Measurements from ENCODE around the gene SRGAP3.

SRGAP3 gene

DNA sequence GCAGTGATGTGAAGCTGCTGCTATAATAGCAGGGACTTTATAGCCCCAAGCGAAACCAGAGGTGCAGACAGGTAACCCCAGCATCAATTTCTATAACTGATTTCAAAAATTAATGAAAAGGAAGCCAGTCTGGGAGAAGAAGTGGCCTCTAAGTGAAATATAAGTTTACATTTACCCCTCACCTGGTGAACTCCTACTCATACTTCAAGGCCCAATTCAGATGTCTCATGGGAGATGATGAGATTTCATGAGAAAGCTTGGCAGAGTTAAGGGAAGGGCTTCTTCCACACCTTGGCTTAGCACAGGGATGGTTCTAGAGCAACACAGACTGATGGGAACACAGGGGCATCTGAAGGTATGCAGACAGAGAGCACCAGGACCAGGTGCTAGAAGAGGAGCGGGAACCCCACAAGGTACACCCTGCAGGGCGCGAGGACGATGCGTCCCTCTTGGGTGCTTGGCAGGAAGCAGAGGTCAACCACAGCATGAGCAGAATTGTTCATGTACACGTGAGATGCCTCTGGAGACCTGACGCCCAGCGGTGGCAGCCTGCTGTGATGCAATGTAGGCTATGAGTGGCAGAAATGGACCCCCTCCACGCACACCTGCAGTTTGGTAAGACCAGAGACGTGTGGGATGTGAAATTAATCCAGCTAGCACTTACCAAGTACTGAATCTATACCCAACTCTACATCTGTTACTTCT is 102.9 kb downstream of the SRGAP3 start:
- DNase-seq (ENCODE audit: low read depth in 2 of 2) = no peak

DNA sequence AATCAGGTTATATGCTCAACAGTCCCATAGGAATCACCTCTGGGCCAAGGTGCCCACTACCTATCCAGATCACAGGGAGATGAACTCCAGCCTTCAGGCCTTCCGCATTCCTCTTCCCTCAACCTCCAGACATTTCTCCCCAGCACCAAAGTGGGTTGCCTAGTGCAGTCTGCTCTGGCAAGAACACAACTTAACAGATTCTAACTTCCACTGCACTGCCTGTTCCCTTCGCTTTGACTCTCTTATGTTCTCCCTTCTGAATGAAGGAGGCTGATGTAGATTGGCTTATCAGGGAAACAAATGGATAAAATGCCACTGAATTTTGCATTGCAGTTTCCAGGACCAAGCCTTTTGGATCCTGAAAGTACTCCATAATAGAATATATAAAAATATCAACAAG is 106.3 kb downstream of the SRGAP3 start:
- no peak for DNase-seq (ENCODE audit: low read depth in 2 of 2)

GRCh38 chr3:9142362-9142761 is 107.1 kb downstream of the SRGAP3 start:
- DNase-seq (ENCODE audit: low read depth in 2 of 2) = no peak

DNA sequence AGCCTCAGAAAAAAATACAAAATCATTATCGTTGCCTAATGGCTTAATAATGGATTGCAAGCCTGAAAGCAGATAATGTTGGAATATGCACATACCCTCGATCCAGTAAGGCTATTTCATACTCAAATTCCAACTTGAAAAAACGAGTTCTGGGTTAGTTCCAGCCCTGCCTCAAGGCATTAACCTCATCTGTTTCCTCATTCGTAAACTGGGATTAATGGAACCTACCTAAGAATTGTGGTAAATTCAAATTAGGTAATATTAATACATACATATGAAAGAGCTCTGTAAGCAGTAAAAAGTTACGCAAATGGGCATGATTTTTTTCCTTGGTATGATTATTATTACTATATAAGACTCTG is 107.5 kb downstream of the SRGAP3 start:
- no peak for DNase-seq (ENCODE audit: low read depth in 2 of 2)

- no peak for DNase-seq (ENCODE audit: low read depth in 2 of 2)
These were observed 110.1 kb downstream of the SRGAP3 start for GRCh38 chr3:9139366-9139765.

DNA sequence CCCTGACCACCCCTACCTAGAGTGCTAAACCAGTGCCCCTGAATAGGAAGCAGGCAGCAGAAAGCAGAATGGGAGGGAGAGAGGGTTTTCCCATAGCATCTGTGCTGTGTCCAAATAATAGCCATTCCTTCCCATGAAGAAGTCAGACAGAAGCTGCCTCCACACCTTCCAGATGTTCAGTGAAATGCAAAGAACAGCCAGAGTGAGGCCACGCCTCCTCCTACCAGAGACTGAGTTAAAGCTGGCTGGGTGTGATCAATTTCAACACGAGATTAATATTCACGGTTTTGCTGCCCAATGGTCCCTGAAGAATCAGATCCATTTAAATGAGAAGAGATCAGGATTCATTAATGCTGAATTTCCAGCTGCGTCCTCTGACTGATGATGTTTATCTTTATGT is 111.8 kb downstream of the SRGAP3 start:
- DNase-seq (ENCODE audit: low read depth in 2 of 2) = no peak

- DNase-seq (ENCODE audit: low read depth in 2 of 2) = no peak
These were observed 112.5 kb downstream of the SRGAP3 start for GRCh38 chr3:9136746-9137465.

- DNase-seq (ENCODE audit: low read depth in 2 of 2) = no peak
These were observed 113.4 kb downstream of the SRGAP3 start for GRCh38 chr3:9135930-9136525.

DNA sequence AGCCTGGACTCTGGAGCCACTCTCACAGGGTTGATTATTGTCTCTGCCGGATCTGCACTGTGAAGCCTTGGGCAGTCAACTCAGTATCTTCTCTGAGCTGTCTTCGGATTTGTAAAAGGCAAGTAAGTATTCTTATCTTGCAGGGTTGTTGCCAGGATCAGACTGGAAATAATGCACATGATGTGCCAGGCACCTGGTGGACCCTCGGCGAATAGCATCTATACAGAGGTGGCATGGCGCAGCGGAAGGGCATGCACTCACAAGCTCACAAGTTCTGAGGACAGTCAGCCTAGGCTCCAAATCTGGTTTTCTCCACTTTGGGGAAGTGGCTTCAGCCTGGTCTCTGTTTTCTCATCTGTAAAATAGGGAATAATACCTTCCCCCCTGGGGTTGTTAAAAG is 113.9 kb downstream of the SRGAP3 start:
- DNase-seq (ENCODE audit: low read depth in 2 of 2) = no peak

- DNase-seq (ENCODE audit: low read depth in 2 of 2) = no peak
These were observed 115.8 kb downstream of the SRGAP3 start for GRCh38 chr3:9133656-9134055.

DNA sequence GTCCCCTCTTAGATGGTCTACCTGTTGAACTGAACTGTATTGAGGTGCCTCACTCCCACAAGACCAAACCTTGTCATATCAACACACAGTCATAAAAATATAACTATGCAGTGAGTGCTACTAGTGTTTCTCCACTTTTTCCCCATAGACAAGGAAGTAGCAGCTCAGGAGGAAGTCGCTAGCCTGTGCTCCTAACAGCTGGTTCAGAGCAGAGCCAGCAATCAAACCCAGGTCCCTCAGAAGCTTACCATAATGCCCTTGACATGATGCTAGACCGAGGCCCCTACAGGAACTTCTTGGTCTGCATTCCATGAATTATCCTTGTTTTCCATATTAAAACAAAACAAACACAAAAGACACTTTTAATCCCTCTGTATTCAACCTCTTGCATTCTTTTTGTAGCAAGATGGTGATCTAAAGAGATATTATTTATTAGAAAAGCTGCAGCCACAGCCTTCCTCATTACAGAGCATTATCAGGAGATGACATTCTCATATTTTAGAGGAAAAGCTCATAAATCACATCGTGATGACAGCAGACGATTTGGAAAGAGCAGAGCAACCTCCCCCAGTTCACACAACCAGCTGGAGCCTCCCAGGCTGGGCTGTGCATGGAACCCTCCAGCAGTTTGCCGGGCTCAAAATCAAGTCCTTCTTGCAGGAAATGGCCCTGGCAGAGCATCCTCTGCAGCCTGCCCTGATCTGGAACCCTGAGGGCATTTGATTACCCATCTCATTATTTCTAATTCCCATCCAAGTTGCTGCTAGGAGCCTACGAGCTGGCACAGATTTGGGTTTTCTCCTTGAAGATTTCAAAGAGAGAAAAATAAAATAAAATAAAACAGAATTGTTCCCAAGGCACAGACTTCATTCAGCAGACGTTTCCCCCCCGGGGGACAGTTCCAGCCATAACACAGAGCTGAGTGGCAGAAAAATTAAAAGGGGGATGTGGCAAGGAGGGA is 118.8 kb downstream of the SRGAP3 start:
- DNase-seq (ENCODE audit: low read depth in 2 of 2) = no peak

- DNase-seq (ENCODE audit: low read depth in 2 of 2) = no peak
These were observed 120.1 kb downstream of the SRGAP3 start for GRCh38 chr3:9129365-9129764.

GRCh38 chr3:9125278-9125951 is 124.0 kb downstream of the SRGAP3 start:
- no peak for DNase-seq (ENCODE audit: low read depth in 2 of 2)

DNA sequence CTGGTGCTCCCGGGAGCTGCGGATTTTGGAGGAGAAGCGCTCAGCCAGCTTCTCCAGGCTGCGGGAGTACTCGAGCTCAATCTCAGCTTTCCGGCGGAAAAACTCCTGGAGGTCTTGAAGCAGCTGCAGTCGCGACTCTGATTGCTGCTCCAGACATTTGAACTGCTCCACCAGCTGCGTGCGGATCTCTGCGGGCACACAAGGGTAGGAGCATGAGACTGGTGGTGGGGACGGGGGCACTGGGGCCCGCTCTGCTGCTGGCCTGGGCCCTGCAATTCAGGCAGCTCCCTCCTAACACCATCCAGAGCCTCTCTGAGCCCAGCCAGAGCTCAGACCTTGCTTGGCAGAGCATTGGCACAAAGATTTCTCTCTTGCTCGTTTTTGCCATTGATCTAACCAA is 124.7 kb downstream of the SRGAP3 start:
- no peak for DNase-seq (ENCODE audit: low read depth in 2 of 2)

- DNase-seq (ENCODE audit: low read depth in 2 of 2) = no peak
These were observed 125.6 kb downstream of the SRGAP3 start for GRCh38 chr3:9123840-9124239.

DNA sequence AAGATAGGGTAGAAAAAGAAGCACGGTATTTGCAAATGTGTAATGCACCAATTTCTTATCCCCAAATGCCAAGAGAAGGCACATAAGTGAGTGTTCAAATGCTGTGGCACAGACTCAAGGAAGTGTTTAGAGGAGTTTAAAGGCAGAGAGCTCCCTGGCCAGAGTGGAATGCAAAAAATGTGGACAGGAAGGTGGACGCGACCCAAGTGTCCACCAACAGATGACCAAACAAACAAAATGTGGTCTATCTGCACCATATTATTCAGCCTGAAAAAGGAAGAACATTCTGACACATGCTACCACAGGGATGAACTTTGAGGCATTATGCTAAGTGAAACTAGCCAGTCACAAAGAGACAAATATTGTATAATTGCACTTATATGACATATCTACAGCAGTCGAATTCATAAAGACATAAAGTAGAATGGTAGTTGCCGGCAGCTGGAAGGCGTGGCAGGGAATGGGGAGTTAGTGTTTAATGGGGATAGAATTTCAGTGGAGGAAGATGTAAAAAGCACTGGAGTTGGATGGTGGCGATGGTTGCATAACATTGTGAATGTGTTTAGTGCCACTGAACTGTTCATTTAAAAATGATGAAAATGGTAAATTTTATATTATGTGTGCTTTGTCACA is 126.6 kb downstream of the SRGAP3 start:
- no peak for DNase-seq (ENCODE audit: low read depth in 2 of 2)

- no peak for DNase-seq (ENCODE audit: low read depth in 2 of 2)
These were observed 128.0 kb downstream of the SRGAP3 start for GRCh38 chr3:9121366-9122001.

DNA sequence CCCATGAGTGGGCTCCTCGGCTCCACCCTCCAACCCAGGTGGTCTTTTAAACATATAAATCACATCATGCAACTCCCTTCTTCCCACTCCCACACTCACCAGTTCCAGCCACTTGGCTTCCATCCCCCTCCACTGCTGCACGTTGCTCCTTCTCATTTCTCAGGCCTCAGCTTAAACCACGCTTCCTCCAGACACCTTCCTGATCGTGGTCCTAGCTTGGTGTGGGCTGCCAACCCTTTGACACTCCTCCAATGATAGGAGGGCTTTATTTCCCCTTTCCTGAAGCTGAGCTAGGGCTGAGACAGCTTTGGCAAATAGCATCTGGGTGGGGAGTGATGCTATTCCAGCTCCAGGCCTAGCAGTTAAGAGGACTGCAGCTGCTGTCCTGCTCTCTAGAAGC is 130.1 kb downstream of the SRGAP3 start:
- DNase-seq (ENCODE audit: low read depth in 2 of 2) = no peak

DNA sequence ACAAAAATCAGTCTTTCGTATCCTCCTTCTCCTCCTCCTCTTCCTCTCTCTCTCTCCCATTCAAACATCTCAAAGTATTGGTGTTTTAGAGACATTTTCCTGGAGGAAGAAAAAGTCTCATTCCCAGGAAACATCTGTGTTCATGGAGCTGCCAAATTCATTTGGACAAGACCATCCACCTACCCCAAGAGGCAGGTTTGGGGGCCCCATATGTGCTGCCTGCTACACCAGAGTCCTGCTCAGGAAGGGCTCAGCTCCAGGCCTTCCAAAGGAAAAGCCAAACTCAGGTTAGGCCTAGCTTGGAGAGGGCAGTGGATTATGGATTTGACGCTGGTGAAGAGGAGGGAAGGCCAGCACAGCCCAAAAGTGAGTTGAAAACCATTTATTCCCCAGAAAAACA is 131.2 kb downstream of the SRGAP3 start:
- no peak for DNase-seq (ENCODE audit: low read depth in 2 of 2)

DNA sequence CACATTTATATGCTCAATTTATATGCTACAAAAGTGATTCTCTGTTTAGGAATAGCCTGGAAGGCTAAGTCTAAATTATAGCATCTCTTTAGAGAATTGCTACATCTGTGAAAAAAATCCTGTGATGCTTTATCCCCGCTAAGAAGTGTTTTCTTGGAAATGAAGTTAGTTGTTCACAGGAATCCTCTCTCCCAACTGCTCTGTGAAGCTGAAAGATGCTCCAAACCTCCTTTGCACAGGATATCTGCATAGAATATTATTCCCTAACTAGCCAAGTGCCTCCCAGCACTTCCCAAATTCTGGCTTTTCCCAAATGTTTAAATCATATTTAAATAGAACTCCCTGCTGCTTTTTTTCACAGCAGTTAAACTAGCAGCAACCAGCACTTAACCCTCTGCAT is 132.2 kb downstream of the SRGAP3 start:
- no peak for DNase-seq (ENCODE audit: low read depth in 2 of 2)

GRCh38 chr3:9116336-9116735 is 133.1 kb downstream of the SRGAP3 start:
- no peak for DNase-seq (ENCODE audit: low read depth in 2 of 2)
